Measurements from ENCODE around the gene ADORA2A.

ADORA2A gene

GRCh38 chr22:24429411-24430365 lies 2.3 kb downstream of the ADORA2A start:
- H3K4me3 Mint-ChIP-seq: no peak overlapping the region

GRCh38 chr22:24430431-24431308 lies 3.3 kb downstream of the ADORA2A start:
- Mint-ChIP-seq H3K27ac (no peak overlapping the region), H3K9me3 (no peaks in the 10 kb centered on the region), H3K4me1 (peaks cover 35% of the 10 kb centered on the region), H3K36me3 (ENCODE audit: low read depth) (no peaks in the 10 kb centered on the region), H3K4me3 (no peak overlapping the region), H3K27me3 (ENCODE audit: low read depth, poor library complexity) (peaks cover 30% of the 10 kb centered on the region)
- TF ChIP-seq, protein P1, sequence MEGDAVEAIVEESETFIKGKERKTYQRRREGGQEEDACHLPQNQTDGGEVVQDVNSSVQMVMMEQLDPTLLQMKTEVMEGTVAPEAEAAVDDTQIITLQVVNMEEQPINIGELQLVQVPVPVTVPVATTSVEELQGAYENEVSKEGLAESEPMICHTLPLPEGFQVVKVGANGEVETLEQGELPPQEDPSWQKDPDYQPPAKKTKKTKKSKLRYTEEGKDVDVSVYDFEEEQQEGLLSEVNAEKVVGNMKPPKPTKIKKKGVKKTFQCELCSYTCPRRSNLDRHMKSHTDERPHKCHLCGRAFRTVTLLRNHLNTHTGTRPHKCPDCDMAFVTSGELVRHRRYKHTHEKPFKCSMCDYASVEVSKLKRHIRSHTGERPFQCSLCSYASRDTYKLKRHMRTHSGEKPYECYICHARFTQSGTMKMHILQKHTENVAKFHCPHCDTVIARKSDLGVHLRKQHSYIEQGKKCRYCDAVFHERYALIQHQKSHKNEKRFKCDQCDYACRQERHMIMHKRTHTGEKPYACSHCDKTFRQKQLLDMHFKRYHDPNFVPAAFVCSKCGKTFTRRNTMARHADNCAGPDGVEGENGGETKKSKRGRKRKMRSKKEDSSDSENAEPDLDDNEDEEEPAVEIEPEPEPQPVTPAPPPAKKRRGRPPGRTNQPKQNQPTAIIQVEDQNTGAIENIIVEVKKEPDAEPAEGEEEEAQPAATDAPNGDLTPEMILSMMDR (IDR thresholded peaks at IDR 0.05): no peak
- DNase-seq: no peak

More at GRCh38 chr22:24429411-24430365, 2.3 kb downstream of the ADORA2A start:
- peak; percentile 43 for DNase-seq
- TF ChIP-seq, protein P1 (IDR thresholded peaks at IDR 0.05): no peak
- no peaks in the 10 kb centered on the region for H3K36me3 Mint-ChIP-seq (ENCODE audit: low read depth)
- H3K27me3 Mint-ChIP-seq (ENCODE audit: low read depth, poor library complexity): peaks cover 40% of the 10 kb centered on the region
- peaks cover 34% of the 10 kb centered on the region for H3K4me1 Mint-ChIP-seq
- no peak overlapping the region for H3K27ac Mint-ChIP-seq
- H3K9me3 Mint-ChIP-seq: no peaks in the 10 kb centered on the region

- Mint-ChIP-seq H3K27ac (no peak overlapping the region), H3K27me3 (ENCODE audit: low read depth, poor library complexity) (peaks cover 22% of the 10 kb centered on the region), H3K4me3 (no peak overlapping the region), H3K9me3 (no peaks in the 10 kb centered on the region), H3K4me1 (peaks cover 35% of the 10 kb centered on the region), H3K36me3 (ENCODE audit: low read depth) (no peaks in the 10 kb centered on the region)
- TF ChIP-seq, protein P1 (IDR thresholded peaks at IDR 0.05): no peak
- DNase-seq: no peak
These were observed 4.1 kb downstream of the ADORA2A start for GRCh38 chr22:24431309-24432034.

- Mint-ChIP-seq H3K4me3 (no peak overlapping the region), H3K9me3 (no peaks in the 10 kb centered on the region), H3K27me3 (ENCODE audit: low read depth, poor library complexity) (peaks cover 14% of the 10 kb centered on the region), H3K4me1 (peaks cover 35% of the 10 kb centered on the region), H3K36me3 (ENCODE audit: low read depth) (no peaks in the 10 kb centered on the region), H3K27ac (no peak overlapping the region)
- DNase-seq: no peak
- TF ChIP-seq, protein P1 (IDR thresholded peaks at IDR 0.05): no peak
These were observed 4.9 kb downstream of the ADORA2A start for GRCh38 chr22:24432059-24432853.
